HEK293 (cell line): ENCODE measurements around the gene PCF11.

Experiments used
- EGR2 ChIP-seq: fragments of 450-650 bp; formaldehyde crosslinking; IDR thresholded peaks from 2 replicates; pipeline ENCODE4 v1.5.1; 2016; ENCODE audit warnings: low read depth, missing biosample characterization, missing genetic modification characterization
- HOXC10 ChIP-seq: sonication (generic); formaldehyde crosslinking; IDR thresholded peaks from 2 replicates; pipeline ENCODE4 v1.8.1; 2023; ENCODE audit warnings: mild to moderate bottlenecking, missing genetic modification reagents
- KLF10 ChIP-seq: fragments of 450-650 bp; IDR thresholded peaks from 2 replicates; pipeline ENCODE4 v1.5.1; 2018; ENCODE audit warnings: missing biosample characterization, mild to moderate bottlenecking, missing genetic modification characterization
- SP7 ChIP-seq: fragments of 450-650 bp; formaldehyde crosslinking; IDR thresholded peaks from 2 replicates; pipeline ENCODE4 v1.5.1; 2016; ENCODE audit warnings: missing biosample characterization, missing genetic modification characterization
- TCF7L2 ChIP-seq: IDR thresholded peaks from 2 replicates; pipeline ENCODE4 v1.6.1; 2011; ENCODE audit warnings: low read depth, mild to moderate bottlenecking, inconsistent platforms, low read length, moderate library complexity, borderline replicate concordance
- ZEB2 ChIP-seq: fragments of 450-650 bp; formaldehyde crosslinking; IDR thresholded peaks from 2 replicates; pipeline ENCODE4 v1.5.1; 2016; ENCODE audit warnings: missing biosample characterization, missing genetic modification characterization
- ZFHX2 ChIP-seq: fragments of 450-650 bp; formaldehyde crosslinking; conservative IDR thresholded peaks from 2 replicates; pipeline ENCODE4 v1.5.1; 2016; ENCODE audit warnings: missing biosample characterization, missing genetic modification characterization
- ZFP37 ChIP-seq: fragments of 450-650 bp; formaldehyde crosslinking; IDR thresholded peaks from 2 replicates; pipeline ENCODE4 v1.5.1; 2016; ENCODE audit warnings: missing biosample characterization, missing genetic modification characterization
- ZIC2 ChIP-seq: fragments of 450-650 bp; formaldehyde crosslinking; IDR thresholded peaks from 2 replicates; pipeline ENCODE4 v1.5.1; 2016; ENCODE audit warnings: missing biosample characterization, missing genetic modification characterization
- ZNF132 ChIP-seq: fragments of 450-650 bp; formaldehyde crosslinking; IDR thresholded peaks from 2 replicates; pipeline ENCODE4 v1.5.1; 2017; ENCODE audit warnings: missing biosample characterization, missing genetic modification characterization, borderline replicate concordance
- ZNF2 ChIP-seq: fragments of 450-650 bp; formaldehyde crosslinking; IDR thresholded peaks from 2 replicates; pipeline ENCODE4 v1.5.1; 2016; ENCODE audit warnings: missing biosample characterization, missing genetic modification characterization
- ZNF214 ChIP-seq: fragments of 450-650 bp; formaldehyde crosslinking; IDR thresholded peaks from 2 replicates; pipeline ENCODE4 v1.5.1; 2017; ENCODE audit warnings: missing biosample characterization, mild to moderate bottlenecking, missing genetic modification characterization, borderline replicate concordance
- ZNF23 ChIP-seq: fragments of 450-650 bp; formaldehyde crosslinking; IDR thresholded peaks from 2 replicates; pipeline ENCODE4 v1.5.1; 2016; ENCODE audit warnings: missing biosample characterization, missing genetic modification characterization, borderline replicate concordance
- ZNF248 ChIP-seq: fragments of 450-650 bp; formaldehyde crosslinking; IDR thresholded peaks from 2 replicates; pipeline ENCODE4 v1.5.1; 2017; ENCODE audit warnings: missing biosample characterization, missing genetic modification characterization
- ZNF274 ChIP-seq, 2 experiments: fragments of 200-500 bp in 1 of 2; fragments of 450-650 bp in 1 of 2; sonication (Bioruptor generic) in 1 of 2; formaldehyde crosslinking in 1 of 2; IDR thresholded peaks; 2 replicates each; pipeline versions ENCODE4 v1.5.1 to v1.6.1; 2014 to 2016; ENCODE audit warnings: borderline replicate concordance in 1 of 2, inconsistent platforms in 1 of 2, low read length in 1 of 2, missing biosample characterization in 1 of 2, missing genetic modification characterization in 1 of 2
- ZNF292 ChIP-seq: fragments of 450-650 bp; formaldehyde crosslinking; IDR thresholded peaks from 2 replicates; pipeline ENCODE4 v1.5.1; 2016; ENCODE audit warnings: low read depth, missing biosample characterization, missing genetic modification characterization, borderline replicate concordance
- ZNF404 ChIP-seq: fragments of 450-650 bp; formaldehyde crosslinking; IDR thresholded peaks from 2 replicates; pipeline ENCODE4 v1.5.1; 2017; ENCODE audit warnings: missing biosample characterization, missing genetic modification characterization
- ZNF426 ChIP-seq: fragments of 450-650 bp; formaldehyde crosslinking; IDR thresholded peaks from 2 replicates; pipeline ENCODE4 v1.5.1; 2017; ENCODE audit warnings: missing biosample characterization, missing genetic modification characterization, mild to moderate bottlenecking, inconsistent platforms, moderate library complexity
- ZNF501 ChIP-seq: fragments of 450-650 bp; formaldehyde crosslinking; IDR thresholded peaks from 2 replicates; pipeline ENCODE4 v1.5.1; 2016; ENCODE audit warnings: missing biosample characterization, missing genetic modification characterization
- ZNF555 ChIP-seq: fragments of 450-650 bp; formaldehyde crosslinking; conservative IDR thresholded peaks from 2 replicates; pipeline ENCODE4 v1.5.1; 2017; ENCODE audit warnings: missing biosample characterization, mild to moderate bottlenecking, missing genetic modification characterization, inconsistent platforms
- ZNF561 ChIP-seq: fragments of 450-650 bp; IDR thresholded peaks from 2 replicates; pipeline ENCODE4 v1.5.1; 2018; ENCODE audit warnings: missing biosample characterization, missing genetic modification characterization, borderline replicate concordance
- ZNF571 ChIP-seq: fragments of 450-650 bp; formaldehyde crosslinking; IDR thresholded peaks from 2 replicates; pipeline ENCODE4 v1.5.0; 2017; ENCODE audit warnings: missing biosample characterization, missing genetic modification characterization
- ZNF624 ChIP-seq: fragments of 450-650 bp; formaldehyde crosslinking; IDR thresholded peaks from 2 replicates; pipeline ENCODE4 v1.5.1; 2017; ENCODE audit warnings: missing biosample characterization, missing genetic modification characterization
- ZNF626 ChIP-seq: fragments of 450-650 bp; sonication (Bioruptor Pico); formaldehyde crosslinking; IDR thresholded peaks from 2 replicates; pipeline ENCODE4 v1.5.1; 2018; ENCODE audit warnings: missing biosample characterization, missing genetic modification characterization, inconsistent platforms
- ZNF629 ChIP-seq: fragments of 450-650 bp; formaldehyde crosslinking; IDR thresholded peaks from 2 replicates; pipeline ENCODE4 v1.5.1; 2017; ENCODE audit warnings: missing biosample characterization, missing genetic modification characterization
- ZNF660 ChIP-seq: fragments of 450-650 bp; IDR thresholded peaks from 2 replicates; pipeline ENCODE4 v1.5.1; 2018; ENCODE audit warnings: missing biosample characterization, mild to moderate bottlenecking, missing genetic modification characterization
- ZNF837 ChIP-seq: fragments of 450-650 bp; formaldehyde crosslinking; IDR thresholded peaks from 2 replicates; pipeline ENCODE4 v1.5.1; 2016; ENCODE audit warnings: missing biosample characterization, missing genetic modification characterization
- ZXDB ChIP-seq: fragments of 450-650 bp; formaldehyde crosslinking; IDR thresholded peaks from 2 replicates; pipeline ENCODE4 v1.5.1; 2016; ENCODE audit warnings: missing biosample characterization, missing genetic modification characterization
- TF ChIP-seq, protein P1 (sequence below): fragments of 450-650 bp; formaldehyde crosslinking; IDR thresholded peaks from 2 replicates; pipeline ENCODE4; 2016; ENCODE audit warnings: missing biosample characterization, missing genetic modification characterization
- TF ChIP-seq, protein P2 (sequence below): fragments of 450-650 bp; formaldehyde crosslinking; conservative IDR thresholded peaks from 2 replicates; pipeline ENCODE4 v1.5.1; 2016; ENCODE audit warnings: low read depth, missing biosample characterization, missing genetic modification characterization
- TF ChIP-seq, protein P3 (sequence below): fragments of 450-650 bp; formaldehyde crosslinking; IDR thresholded peaks from 2 replicates; pipeline ENCODE4 v1.5.1; 2016; ENCODE audit warnings: missing biosample characterization, missing genetic modification characterization
- TF ChIP-seq, protein P4 (sequence below): fragments of 450-650 bp; formaldehyde crosslinking; IDR thresholded peaks from 2 replicates; pipeline ENCODE4 v1.5.1; 2017; ENCODE audit warnings: missing biosample characterization, missing genetic modification characterization

Gene PCF11

DNA sequence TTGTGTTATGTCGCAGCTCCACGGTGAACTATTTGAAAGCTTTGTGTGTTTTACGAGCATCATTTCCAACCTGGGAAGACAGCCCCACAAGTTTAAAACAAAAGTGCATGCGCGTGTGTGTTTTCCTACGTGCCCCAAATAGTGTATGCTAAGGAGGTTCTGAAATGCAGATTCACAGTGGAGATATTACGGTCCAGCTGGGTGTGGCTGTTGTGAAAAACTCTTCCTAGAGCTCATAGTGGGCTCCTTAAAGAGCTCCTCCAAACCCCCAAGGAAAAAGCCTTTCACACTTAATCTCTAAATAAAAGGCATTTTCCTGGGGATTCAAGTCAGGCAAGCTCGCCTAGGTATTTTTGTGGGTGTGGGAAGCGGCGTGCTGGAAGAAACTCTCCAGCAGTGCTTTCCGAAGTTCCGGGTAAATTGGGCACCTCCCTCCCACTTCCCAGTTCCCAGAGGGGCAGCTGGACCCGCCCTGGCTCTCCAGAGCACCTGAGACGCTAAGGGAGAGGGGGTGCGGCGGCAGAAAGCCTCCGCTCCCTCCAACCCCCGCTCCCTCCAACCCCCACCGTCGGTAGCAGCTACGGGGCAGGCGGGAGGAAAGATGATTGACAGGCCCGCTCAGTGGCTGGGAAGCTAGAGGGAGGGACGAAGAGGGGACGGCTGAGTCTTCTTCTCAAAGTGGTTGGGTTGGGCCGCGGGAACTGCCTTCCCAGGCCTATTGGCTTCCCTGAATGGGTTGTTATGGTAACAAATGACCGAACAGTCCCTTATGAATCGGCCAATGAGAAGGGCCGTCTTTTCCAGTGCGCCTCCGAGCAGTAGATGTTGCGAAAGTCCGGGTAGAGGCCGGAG is 561 bp upstream of the PCF11 start (continued):
- no peak for TF ChIP-seq ZNF214 (tag by site-specific recombination)
- TF ChIP-seq ZNF561 (tag by site-specific recombination), result peak; percentile 84; the same call in 1 of the 2 replicates
- TF ChIP-seq ZNF23 (tag by site-specific recombination), result no peak
- no peak for TF ChIP-seq ZNF626 (tag by site-specific recombination)
- TF ChIP-seq SP7, result peak; percentile 19
- no peak for TF ChIP-seq ZNF624
- TF ChIP-seq ZEB2 (tag by site-specific recombination), result peak; percentile 80
- TF ChIP-seq ZNF629, result no peak
- TF ChIP-seq ZNF274 (IDR thresholded peaks at IDR 0.05; ENCODE audit: low read length), result no peak
- no peak for TF ChIP-seq ZNF274 (tag by site-specific recombination; IDR thresholded peaks at IDR 0.05; ENCODE audit: borderline replicate concordance)
- TF ChIP-seq HOXC10, result no peak
- TF ChIP-seq ZNF501 (tag by site-specific recombination), result 0 out of 2 replicates have a peak, but pooled peaks have one; percentile 52
- TF ChIP-seq ZNF132 (tag by site-specific recombination), result no peak
- TF ChIP-seq, protein P1, sequence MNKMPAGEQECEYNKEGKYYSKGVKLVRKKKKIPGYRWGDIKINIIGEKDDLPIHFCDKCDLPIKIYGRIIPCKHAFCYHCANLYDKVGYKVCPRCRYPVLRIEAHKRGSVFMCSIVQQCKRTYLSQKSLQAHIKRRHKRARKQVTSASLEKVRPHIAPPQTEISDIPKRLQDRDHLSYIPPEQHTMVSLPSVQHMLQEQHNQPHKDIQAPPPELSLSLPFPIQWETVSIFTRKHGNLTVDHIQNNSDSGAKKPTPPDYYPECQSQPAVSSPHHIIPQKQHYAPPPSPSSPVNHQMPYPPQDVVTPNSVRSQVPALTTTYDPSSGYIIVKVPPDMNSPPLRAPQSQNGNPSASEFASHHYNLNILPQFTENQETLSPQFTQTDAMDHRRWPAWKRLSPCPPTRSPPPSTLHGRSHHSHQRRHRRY (tag by site-specific recombination), result no peak
- no peak for TF ChIP-seq ZNF555 (tag by site-specific recombination)
- TF ChIP-seq, protein P2, sequence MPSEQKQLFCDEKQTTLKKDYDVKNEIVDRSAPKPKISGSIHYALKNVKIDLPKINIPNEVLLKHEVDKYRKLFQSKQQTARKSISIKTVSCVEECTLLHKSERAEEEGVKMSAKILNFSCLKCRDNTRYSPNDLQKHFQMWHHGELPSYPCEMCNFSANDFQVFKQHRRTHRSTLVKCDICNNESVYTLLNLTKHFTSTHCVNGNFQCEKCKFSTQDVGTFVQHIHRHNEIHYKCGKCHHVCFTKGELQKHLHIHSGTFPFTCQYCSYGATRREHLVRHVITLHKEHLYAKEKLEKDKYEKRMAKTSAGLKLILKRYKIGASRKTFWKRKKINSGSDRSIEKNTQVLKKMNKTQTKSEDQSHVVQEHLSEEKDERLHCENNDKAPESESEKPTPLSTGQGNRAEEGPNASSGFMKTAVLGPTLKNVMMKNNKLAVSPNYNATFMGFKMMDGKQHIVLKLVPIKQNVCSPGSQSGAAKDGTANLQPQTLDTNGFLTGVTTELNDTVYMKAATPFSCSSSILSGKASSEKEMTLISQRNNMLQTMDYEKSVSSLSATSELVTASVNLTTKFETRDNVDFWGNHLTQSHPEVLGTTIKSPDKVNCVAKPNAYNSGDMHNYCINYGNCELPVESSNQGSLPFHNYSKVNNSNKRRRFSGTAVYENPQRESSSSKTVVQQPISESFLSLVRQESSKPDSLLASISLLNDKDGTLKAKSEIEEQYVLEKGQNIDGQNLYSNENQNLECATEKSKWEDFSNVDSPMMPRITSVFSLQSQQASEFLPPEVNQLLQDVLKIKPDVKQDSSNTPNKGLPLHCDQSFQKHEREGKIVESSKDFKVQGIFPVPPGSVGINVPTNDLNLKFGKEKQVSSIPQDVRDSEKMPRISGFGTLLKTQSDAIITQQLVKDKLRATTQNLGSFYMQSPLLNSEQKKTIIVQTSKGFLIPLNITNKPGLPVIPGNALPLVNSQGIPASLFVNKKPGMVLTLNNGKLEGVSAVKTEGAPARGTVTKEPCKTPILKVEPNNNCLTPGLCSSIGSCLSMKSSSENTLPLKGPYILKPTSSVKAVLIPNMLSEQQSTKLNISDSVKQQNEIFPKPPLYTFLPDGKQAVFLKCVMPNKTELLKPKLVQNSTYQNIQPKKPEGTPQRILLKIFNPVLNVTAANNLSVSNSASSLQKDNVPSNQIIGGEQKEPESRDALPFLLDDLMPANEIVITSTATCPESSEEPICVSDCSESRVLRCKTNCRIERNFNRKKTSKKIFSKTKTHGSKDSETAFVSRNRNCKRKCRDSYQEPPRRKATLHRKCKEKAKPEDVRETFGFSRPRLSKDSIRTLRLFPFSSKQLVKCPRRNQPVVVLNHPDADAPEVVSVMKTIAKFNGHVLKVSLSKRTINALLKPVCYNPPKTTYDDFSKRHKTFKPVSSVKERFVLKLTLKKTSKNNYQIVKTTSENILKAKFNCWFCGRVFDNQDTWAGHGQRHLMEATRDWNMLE (tag by site-specific recombination), result no peak
- TF ChIP-seq ZXDB, result peak; percentile 27; the same call in 1 of the 2 replicates
- TF ChIP-seq, protein P3, sequence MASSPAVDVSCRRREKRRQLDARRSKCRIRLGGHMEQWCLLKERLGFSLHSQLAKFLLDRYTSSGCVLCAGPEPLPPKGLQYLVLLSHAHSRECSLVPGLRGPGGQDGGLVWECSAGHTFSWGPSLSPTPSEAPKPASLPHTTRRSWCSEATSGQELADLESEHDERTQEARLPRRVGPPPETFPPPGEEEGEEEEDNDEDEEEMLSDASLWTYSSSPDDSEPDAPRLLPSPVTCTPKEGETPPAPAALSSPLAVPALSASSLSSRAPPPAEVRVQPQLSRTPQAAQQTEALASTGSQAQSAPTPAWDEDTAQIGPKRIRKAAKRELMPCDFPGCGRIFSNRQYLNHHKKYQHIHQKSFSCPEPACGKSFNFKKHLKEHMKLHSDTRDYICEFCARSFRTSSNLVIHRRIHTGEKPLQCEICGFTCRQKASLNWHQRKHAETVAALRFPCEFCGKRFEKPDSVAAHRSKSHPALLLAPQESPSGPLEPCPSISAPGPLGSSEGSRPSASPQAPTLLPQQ (tag by site-specific recombination), result no peak
- TF ChIP-seq, protein P4, sequence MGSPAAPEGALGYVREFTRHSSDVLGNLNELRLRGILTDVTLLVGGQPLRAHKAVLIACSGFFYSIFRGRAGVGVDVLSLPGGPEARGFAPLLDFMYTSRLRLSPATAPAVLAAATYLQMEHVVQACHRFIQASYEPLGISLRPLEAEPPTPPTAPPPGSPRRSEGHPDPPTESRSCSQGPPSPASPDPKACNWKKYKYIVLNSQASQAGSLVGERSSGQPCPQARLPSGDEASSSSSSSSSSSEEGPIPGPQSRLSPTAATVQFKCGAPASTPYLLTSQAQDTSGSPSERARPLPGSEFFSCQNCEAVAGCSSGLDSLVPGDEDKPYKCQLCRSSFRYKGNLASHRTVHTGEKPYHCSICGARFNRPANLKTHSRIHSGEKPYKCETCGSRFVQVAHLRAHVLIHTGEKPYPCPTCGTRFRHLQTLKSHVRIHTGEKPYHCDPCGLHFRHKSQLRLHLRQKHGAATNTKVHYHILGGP (tag by site-specific recombination), result no peak
- TF ChIP-seq ZNF404 (tag by site-specific recombination), result no peak
- TF ChIP-seq ZNF571 (tag by site-specific recombination), result no peak
- no peak; the same call in 1 of the 2 replicates for TF ChIP-seq KLF10 (tag by site-specific recombination)
- TF ChIP-seq ZNF837 (tag by site-specific recombination), result no peak
- TF ChIP-seq ZFP37, result no peak
- peak; percentile 44 for TF ChIP-seq EGR2 (tag by site-specific recombination)
- TF ChIP-seq ZNF292 (tag by site-specific recombination), result no peak
- peak; percentile 36 for TF ChIP-seq ZFHX2 (tag by site-specific recombination)
- TF ChIP-seq ZNF426 (tag by site-specific recombination), result no peak
- no peak for TF ChIP-seq ZNF2
- no peak for TF ChIP-seq ZIC2 (tag by site-specific recombination)
- no peak for TF ChIP-seq TCF7L2
- no peak for TF ChIP-seq ZNF248
- TF ChIP-seq ZNF660 (tag by site-specific recombination), result peak; percentile 56; the same call in 1 of the 2 replicates
